Activated T-cell treated with anti-CD3 and anti-CD28 coated beads, Interleukin-2, amount 50 U/mL, for 4 hours (primary cell): ENCODE measurements around the gene LAMTOR3. TPM values are rescaled to one million over a fixed set of nuclear protein-coding genes. Genes with fewer than 3 reads are reported as not detected.

Experiments
- ATAC-seq, 2 donors: fragments of 200-7000 bp; cut with Tn5 transposase; one replicate each; pipeline ENCODE4 v1.10.0; 2021
- DNase-seq: peaks from one replicate; pipeline ENCODE4 v3.0.0-alpha.2; 2020
- H3K27me3 Mint-ChIP-seq: one replicate; pipeline ENCODE4 v1.8.0; 2021; ENCODE audit warnings: low read depth, mixed read lengths
- H3K36me3 Mint-ChIP-seq: one replicate; pipeline ENCODE4 v1.8.0; 2022; ENCODE audit warnings: mixed read lengths; ENCODE audit not compliant: insufficient read depth
- H3K4me1 Mint-ChIP-seq: one replicate; pipeline ENCODE4 v1.8.0; 2021; ENCODE audit warnings: low read depth, mixed read lengths
- H3K4me3 Mint-ChIP-seq: one replicate; pipeline ENCODE4 v1.8.0; 2021; ENCODE audit warnings: mild to moderate bottlenecking, moderate library complexity, mixed read lengths
- H3K9me3 Mint-ChIP-seq: one replicate; pipeline ENCODE4 v1.8.0; 2021; ENCODE audit warnings: mixed read lengths
- total RNA-seq, 3 donors: library from RNA; stranded (reverse); gene quantifications; one replicate each; pipeline ENCODE4 v1.2.1, GENCODE V29; 2021

Gene LAMTOR3
- total RNA-seq, 3 donors from 2014 or later = 37.0 to 39.7 (median 37.7) TPM

GRCh38 chr4:99853190-99853589, 41.0 kb downstream of the LAMTOR3 start:
- Mint-ChIP-seq H3K4me1 (peaks cover 76% of the 10 kb centered on the region), H3K9me3 (no peaks in the 10 kb centered on the region), H3K36me3 (peaks cover 21% of the 10 kb centered on the region), H3K4me3 (no peak overlapping the region), H3K27me3 (no peaks in the 10 kb centered on the region)
- ATAC-seq (no peak), DNase-seq (no peak)

- no peak for DNase-seq
- Mint-ChIP-seq H3K4me1 (peaks cover 79% of the 10 kb centered on the region), H3K27me3 (no peaks in the 10 kb centered on the region), H3K4me3 (peak overlapping the region; percentile 33), H3K9me3 (no peaks in the 10 kb centered on the region), H3K36me3 (peaks cover 20% of the 10 kb centered on the region)
- peak; percentile 12 to 13 for ATAC-seq
Observed at GRCh38 chr4:99852199-99852749, 42.0 kb downstream of the LAMTOR3 start.

GRCh38 chr4:99848591-99849001, 45.6 kb downstream of the LAMTOR3 start:
- no peaks in the 10 kb centered on the region for H3K27me3 Mint-ChIP-seq
- peaks cover 5% of the 10 kb centered on the region for H3K36me3 Mint-ChIP-seq
- DNase-seq (no peak), ATAC-seq (peak; percentile 53 to 54)
- H3K9me3 Mint-ChIP-seq = no peaks in the 10 kb centered on the region
- peaks cover 77% of the 10 kb centered on the region for H3K4me1 Mint-ChIP-seq
- H3K4me3 Mint-ChIP-seq = peak overlapping the region; percentile 45

GRCh38 chr4:99847362-99847976, 46.8 kb downstream of the LAMTOR3 start:
- ATAC-seq = peak; percentile 27 to 44
- Mint-ChIP-seq H3K4me1 (peaks cover 68% of the 10 kb centered on the region), H3K4me3 (peak overlapping the region; percentile 8), H3K9me3 (no peaks in the 10 kb centered on the region), H3K36me3 (peaks cover 3% of the 10 kb centered on the region), H3K27me3 (no peaks in the 10 kb centered on the region)
- no peak for DNase-seq

- Mint-ChIP-seq H3K36me3 (peaks cover 7% of the 10 kb centered on the region), H3K4me1 (peaks cover 67% of the 10 kb centered on the region), H3K9me3 (no peaks in the 10 kb centered on the region), H3K27me3 (no peaks in the 10 kb centered on the region), H3K4me3 (peak overlapping the region; percentile 8)
- no peak for DNase-seq
- no peak for ATAC-seq
Observed at GRCh38 chr4:99846891-99847290, 47.3 kb downstream of the LAMTOR3 start.

- H3K4me1 Mint-ChIP-seq = peaks cover 67% of the 10 kb centered on the region
- H3K4me3 Mint-ChIP-seq = peak overlapping the region; percentile 45
- DNase-seq (no peak), ATAC-seq (peak; percentile 29 to 40)
- H3K27me3 Mint-ChIP-seq = no peaks in the 10 kb centered on the region
- no peaks in the 10 kb centered on the region for H3K9me3 Mint-ChIP-seq
- H3K36me3 Mint-ChIP-seq = peaks cover 15% of the 10 kb centered on the region
Observed at GRCh38 chr4:99845708-99846469, 48.3 kb downstream of the LAMTOR3 start.

GRCh38 chr4:99845179-99845578, 49.0 kb downstream of the LAMTOR3 start:
- H3K36me3 Mint-ChIP-seq = peaks cover 18% of the 10 kb centered on the region
- no peak overlapping the region for H3K4me3 Mint-ChIP-seq
- no peak for DNase-seq
- H3K9me3 Mint-ChIP-seq = no peaks in the 10 kb centered on the region
- H3K4me1 Mint-ChIP-seq = peaks cover 64% of the 10 kb centered on the region
- no peaks in the 10 kb centered on the region for H3K27me3 Mint-ChIP-seq
- ATAC-seq = no peak

DNA sequence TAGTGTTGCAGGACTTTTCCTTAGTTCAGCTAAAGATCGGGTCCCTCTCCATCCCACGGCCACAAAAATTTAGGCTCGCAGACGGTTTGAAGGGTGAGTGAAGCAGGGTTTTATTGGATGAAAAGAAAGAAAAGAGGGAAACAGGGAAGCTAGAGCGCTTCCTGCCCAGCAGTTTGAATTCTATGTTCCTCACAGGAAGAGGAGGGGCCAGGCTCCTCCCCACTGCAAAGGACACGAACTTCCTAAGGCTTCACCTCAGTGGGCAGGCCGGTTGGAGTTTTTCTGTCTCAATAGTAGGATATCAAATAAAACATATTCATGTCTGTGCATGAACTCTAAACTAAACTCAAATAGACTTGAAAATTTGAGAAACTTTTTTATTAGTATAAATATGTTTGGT, 50.2 kb downstream of the LAMTOR3 start:
- Mint-ChIP-seq H3K36me3 (peaks cover 22% of the 10 kb centered on the region), H3K9me3 (no peaks in the 10 kb centered on the region), H3K4me3 (no peak overlapping the region), H3K27me3 (no peaks in the 10 kb centered on the region), H3K4me1 (peaks cover 57% of the 10 kb centered on the region)
- ATAC-seq (no peak), DNase-seq (no peak)

- H3K9me3 Mint-ChIP-seq = no peaks in the 10 kb centered on the region
- no peaks in the 10 kb centered on the region for H3K27me3 Mint-ChIP-seq
- no peak overlapping the region for H3K4me3 Mint-ChIP-seq
- DNase-seq (no peak), ATAC-seq (no peak)
- H3K4me1 Mint-ChIP-seq = peaks cover 51% of the 10 kb centered on the region
- peaks cover 25% of the 10 kb centered on the region for H3K36me3 Mint-ChIP-seq
Observed at GRCh38 chr4:99843413-99843812, 50.8 kb downstream of the LAMTOR3 start.

DNA sequence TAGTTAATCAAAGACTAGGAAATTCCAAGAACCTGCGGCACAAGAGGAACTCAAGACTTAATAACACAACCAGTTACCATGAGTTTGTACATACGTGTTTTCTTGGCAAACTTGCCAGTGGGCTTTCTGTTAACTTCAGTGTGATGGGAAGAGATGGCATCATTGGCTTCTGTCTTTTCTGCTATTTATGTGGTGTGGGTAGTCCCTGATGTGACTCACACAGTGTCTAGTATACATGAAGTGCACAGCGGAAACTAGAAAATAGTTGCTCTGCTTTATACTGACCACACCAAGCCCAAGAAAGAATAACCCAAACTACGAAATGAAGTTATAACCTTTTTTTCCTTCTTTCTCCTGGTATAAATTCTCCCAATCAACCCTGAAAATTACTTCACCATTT, 53.1 kb downstream of the LAMTOR3 start:
- Mint-ChIP-seq H3K36me3 (peaks cover 32% of the 10 kb centered on the region), H3K4me3 (no peak overlapping the region)
- ATAC-seq = peak; percentile 41 to 45

DNA sequence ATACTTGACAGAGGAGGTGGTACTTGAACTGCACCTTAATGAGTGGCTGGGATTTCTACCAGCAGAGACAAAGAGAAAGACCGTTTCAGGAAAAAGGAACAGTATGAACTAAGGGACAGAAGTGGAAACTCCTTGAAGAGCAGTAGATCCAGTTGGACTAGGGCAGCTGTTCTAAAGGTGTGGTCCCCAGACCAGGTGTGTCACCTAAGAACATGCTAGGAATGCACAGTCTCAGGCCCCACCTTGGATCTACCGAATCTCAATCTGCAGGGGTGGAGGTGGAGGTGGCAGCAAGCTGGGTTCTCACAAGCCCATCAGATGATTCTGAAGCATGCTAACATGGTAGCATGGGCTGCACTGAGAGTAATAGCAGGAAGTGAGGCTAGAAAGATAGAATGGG, 55.3 kb downstream of the LAMTOR3 start:
- H3K36me3 Mint-ChIP-seq = peaks cover 40% of the 10 kb centered on the region
- H3K27me3 Mint-ChIP-seq = no peaks in the 10 kb centered on the region
- DNase-seq = no peak
- no peak overlapping the region for H3K4me3 Mint-ChIP-seq
- no peak for ATAC-seq
- no peaks in the 10 kb centered on the region for H3K9me3 Mint-ChIP-seq
- H3K4me1 Mint-ChIP-seq = peaks cover 16% of the 10 kb centered on the region

More for the DNA sequence above, 53.1 kb downstream of the LAMTOR3 start:
- DNase-seq = no peak
- Mint-ChIP-seq H3K27me3 (no peaks in the 10 kb centered on the region), H3K4me1 (peaks cover 30% of the 10 kb centered on the region), H3K9me3 (no peaks in the 10 kb centered on the region)

GRCh38 chr4:99835942-99836341, 58.3 kb downstream of the LAMTOR3 start:
- no peak for ATAC-seq
- no peak for DNase-seq
- H3K36me3 Mint-ChIP-seq = peaks cover 25% of the 10 kb centered on the region
- H3K4me3 Mint-ChIP-seq = no peak overlapping the region
- H3K27me3 Mint-ChIP-seq = no peaks in the 10 kb centered on the region
- H3K4me1 Mint-ChIP-seq = peaks cover 5% of the 10 kb centered on the region
- H3K9me3 Mint-ChIP-seq = no peaks in the 10 kb centered on the region

- Mint-ChIP-seq H3K27me3 (no peaks in the 10 kb centered on the region), H3K4me3 (no peak overlapping the region), H3K36me3 (peaks cover 21% of the 10 kb centered on the region), H3K9me3 (no peaks in the 10 kb centered on the region), H3K4me1 (peaks cover 5% of the 10 kb centered on the region)
- DNase-seq (no peak), ATAC-seq (no peak)
Observed at GRCh38 chr4:99834569-99834968, 59.7 kb downstream of the LAMTOR3 start.

DNA sequence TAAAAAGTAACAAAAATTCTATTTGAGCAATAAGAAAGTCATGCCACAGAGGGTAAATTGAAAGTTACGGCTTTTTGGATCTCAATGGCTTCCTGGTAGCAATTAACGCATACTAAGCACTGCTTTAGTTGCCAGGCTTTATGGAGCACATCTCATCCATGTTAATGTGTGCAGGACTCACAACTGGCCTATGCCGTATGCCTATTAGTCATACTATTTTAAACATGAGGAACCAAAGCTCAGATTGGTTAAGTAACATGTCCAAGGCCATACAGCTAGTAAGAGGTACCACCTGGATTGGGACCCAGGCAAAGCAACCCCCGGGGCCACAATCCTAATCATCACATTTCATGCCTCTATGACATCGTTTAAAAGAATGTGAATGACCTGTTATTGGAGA, 60.5 kb downstream of the LAMTOR3 start:
- peaks cover 17% of the 10 kb centered on the region for H3K36me3 Mint-ChIP-seq

DNA sequence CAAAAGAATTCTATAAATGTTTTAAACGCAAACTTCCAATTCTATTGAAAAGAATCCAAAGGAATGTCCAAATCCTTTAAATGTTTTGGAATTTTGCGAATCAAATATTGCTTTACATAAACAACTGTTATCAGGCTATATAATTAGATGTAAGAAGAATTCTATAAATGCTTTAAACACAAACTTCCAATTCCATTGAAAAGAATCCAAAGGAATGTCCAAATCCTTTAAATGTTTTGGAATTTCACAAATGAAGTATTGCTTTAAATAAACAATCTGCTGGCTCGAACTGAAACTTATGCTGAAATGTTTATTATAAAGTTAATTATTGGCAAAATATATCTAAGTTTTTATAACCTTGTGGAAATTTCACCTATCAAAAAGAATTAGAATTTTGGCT, 61.5 kb downstream of the LAMTOR3 start:
- no peak overlapping the region for H3K4me3 Mint-ChIP-seq
- DNase-seq (no peak), ATAC-seq (no peak)
- H3K27me3 Mint-ChIP-seq = no peaks in the 10 kb centered on the region
- H3K36me3 Mint-ChIP-seq = peaks cover 15% of the 10 kb centered on the region
- H3K9me3 Mint-ChIP-seq = no peaks in the 10 kb centered on the region
- H3K4me1 Mint-ChIP-seq = peaks cover 12% of the 10 kb centered on the region

More for the DNA sequence above, 60.5 kb downstream of the LAMTOR3 start:
- ATAC-seq (no peak), DNase-seq (no peak)
- Mint-ChIP-seq H3K4me3 (no peak overlapping the region), H3K9me3 (no peaks in the 10 kb centered on the region), H3K4me1 (peaks cover 5% of the 10 kb centered on the region), H3K27me3 (no peaks in the 10 kb centered on the region)
